HG03103 (cell line): Measurements from ENCODE around the gene MBD3L2.
A peak's percentile ranks its signal among the peaks of the same experiment; 100 is the strongest.
"Not testable (repeated sequence)": the region's sequence is repeated elsewhere in the genome, so short reads cannot be mapped to it uniquely, and the experiment has no call there.

ENCODE experiments used
- ATAC-seq: cut with Tn5 transposase; IDR thresholded peaks from one replicate; pipeline ENCODE4 v1.9.1; 2021; ENCODE audit warnings: low read depth; ENCODE audit not compliant: unreplicated experiment

MBD3L2 gene

GRCh38 chr19:7058576-7058975 lies 9.5 kb downstream of the MBD3L2 start, which contains the start of gene MBD3L3:
Gene MBD3L3, minus strand, starts transcription at chr19:7058676. Its CDS starts 71 bp downstream, at chr19:7058605.
- not testable (repeated sequence) for ATAC-seq

GRCh38 chr19:7059977-7060376 lies 10.9 kb downstream of the MBD3L2 start:
- not testable (repeated sequence) for ATAC-seq

- ATAC-seq, result no peak
These were observed 14.2 kb downstream of the MBD3L2 start for GRCh38 chr19:7063339-7063738.

- ATAC-seq, result no peak
These were observed 14.8 kb downstream of the MBD3L2 start for GRCh38 chr19:7063764-7064418.

GRCh38 chr19:7067122-7067521 lies 18.0 kb downstream of the MBD3L2 start:
- not testable (repeated sequence) for ATAC-seq

GRCh38 chr19:7067716-7068115 lies 18.6 kb downstream of the MBD3L2 start:
- ATAC-seq, result no peak

GRCh38 chr19:7068599-7068998 lies 19.5 kb downstream of the MBD3L2 start:
- ATAC-seq, result no peak

- peak; percentile 89 for ATAC-seq
These were observed 20.2 kb downstream of the MBD3L2 start, which contains the start of gene ZNF557 for GRCh38 chr19:7069042-7069903. Gene ZNF557, plus strand, starts transcription at chr19:7069703. Its CDS starts 5,372 bp downstream, at chr19:7075075.

- ATAC-seq, result peak; percentile 8
These were observed 20.7 kb downstream of the MBD3L2 start for GRCh38 chr19:7069904-7070226.

GRCh38 chr19:7072541-7072940 lies 23.4 kb downstream of the MBD3L2 start:
- no peak for ATAC-seq

GRCh38 chr19:7074705-7075282 lies 25.7 kb downstream of the MBD3L2 start:
- no peak for ATAC-seq

- ATAC-seq, result no peak
These were observed 27.0 kb downstream of the MBD3L2 start for GRCh38 chr19:7076151-7076550.

GRCh38 chr19:7078008-7078407 lies 28.9 kb downstream of the MBD3L2 start:
- ATAC-seq, result no peak

- ATAC-seq, result no peak
These were observed 34.2 kb downstream of the MBD3L2 start for GRCh38 chr19:7083076-7083956.

GRCh38 chr19:7088999-7089398 lies 39.9 kb downstream of the MBD3L2 start:
- no peak for ATAC-seq

GRCh38 chr19:7098096-7098495 lies 49.0 kb downstream of the MBD3L2 start:
- ATAC-seq, result no peak

- peak; percentile 71 for ATAC-seq
These were observed 49.8 kb downstream of the MBD3L2 start for GRCh38 chr19:7098701-7099596.

GRCh38 chr19:7099597-7099921 lies 50.4 kb downstream of the MBD3L2 start:
- ATAC-seq, result no peak
